ENCODE results near the gene ALDH9A1.

Gene ALDH9A1

GRCh38 chr1:165634154-165634921 is 64.0 kb downstream of the ALDH9A1 start:
- Histone ChIP-seq H3K27me3 (ENCODE audit: control insufficient read depth, low read length) (peaks cover 29% of the 10 kb centered on the region), H3K79me2 (ENCODE audit: control insufficient read depth, low read length) (no peaks in the 10 kb centered on the region), H3K9me3 (ENCODE audit: control insufficient read depth, insufficient read depth, low read length) (no peaks in the 10 kb centered on the region), H4K20me1 (ENCODE audit: control insufficient read depth, insufficient read depth, low read depth, low read length) (no peaks in the 10 kb centered on the region), H3K9me2 (replicated peaks; ENCODE audit: control insufficient read depth, low read length) (no peaks in the 10 kb centered on the region), H3K4me3 (ENCODE audit: low read length) (no peak overlapping the region), H3K27ac (ENCODE audit: low read depth, low read length) (no peak overlapping the region), H3K4me2 (ENCODE audit: low read length) (no peak overlapping the region), H3K4me1 (ENCODE audit: control insufficient read depth, low read length) (peaks cover 50% of the 10 kb centered on the region), H3K36me3 (ENCODE audit: control insufficient read depth, low read length) (no peaks in the 10 kb centered on the region), H3F3A (ENCODE audit: control insufficient read depth, insufficient read depth) (peaks cover 7% of the 10 kb centered on the region)
- TF ChIP-seq, protein P1, sequence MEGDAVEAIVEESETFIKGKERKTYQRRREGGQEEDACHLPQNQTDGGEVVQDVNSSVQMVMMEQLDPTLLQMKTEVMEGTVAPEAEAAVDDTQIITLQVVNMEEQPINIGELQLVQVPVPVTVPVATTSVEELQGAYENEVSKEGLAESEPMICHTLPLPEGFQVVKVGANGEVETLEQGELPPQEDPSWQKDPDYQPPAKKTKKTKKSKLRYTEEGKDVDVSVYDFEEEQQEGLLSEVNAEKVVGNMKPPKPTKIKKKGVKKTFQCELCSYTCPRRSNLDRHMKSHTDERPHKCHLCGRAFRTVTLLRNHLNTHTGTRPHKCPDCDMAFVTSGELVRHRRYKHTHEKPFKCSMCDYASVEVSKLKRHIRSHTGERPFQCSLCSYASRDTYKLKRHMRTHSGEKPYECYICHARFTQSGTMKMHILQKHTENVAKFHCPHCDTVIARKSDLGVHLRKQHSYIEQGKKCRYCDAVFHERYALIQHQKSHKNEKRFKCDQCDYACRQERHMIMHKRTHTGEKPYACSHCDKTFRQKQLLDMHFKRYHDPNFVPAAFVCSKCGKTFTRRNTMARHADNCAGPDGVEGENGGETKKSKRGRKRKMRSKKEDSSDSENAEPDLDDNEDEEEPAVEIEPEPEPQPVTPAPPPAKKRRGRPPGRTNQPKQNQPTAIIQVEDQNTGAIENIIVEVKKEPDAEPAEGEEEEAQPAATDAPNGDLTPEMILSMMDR (IDR thresholded peaks at IDR 0.05; ENCODE audit: low read depth, low read length, poor library complexity, severe bottlenecking): no peak
- no peak for TF ChIP-seq EZH2phosphoT487 (IDR thresholded peaks at IDR 0.05; ENCODE audit: borderline replicate concordance, low read length)

GRCh38 chr1:165633614-165634013 is 64.7 kb downstream of the ALDH9A1 start:
- Histone ChIP-seq H3F3A (ENCODE audit: control insufficient read depth, insufficient read depth) (peaks cover 12% of the 10 kb centered on the region), H3K36me3 (ENCODE audit: control insufficient read depth, low read length) (no peaks in the 10 kb centered on the region), H3K27me3 (ENCODE audit: control insufficient read depth, low read length) (peaks cover 29% of the 10 kb centered on the region), H3K27ac (ENCODE audit: low read depth, low read length) (no peak overlapping the region), H3K4me1 (ENCODE audit: control insufficient read depth, low read length) (peaks cover 50% of the 10 kb centered on the region), H3K4me2 (ENCODE audit: low read length) (no peak overlapping the region), H3K4me3 (ENCODE audit: low read length) (no peak overlapping the region), H4K20me1 (ENCODE audit: control insufficient read depth, insufficient read depth, low read depth, low read length) (no peaks in the 10 kb centered on the region), H3K9me3 (ENCODE audit: control insufficient read depth, insufficient read depth, low read length) (no peaks in the 10 kb centered on the region), H3K79me2 (ENCODE audit: control insufficient read depth, low read length) (no peaks in the 10 kb centered on the region), H3K9me2 (replicated peaks; ENCODE audit: control insufficient read depth, low read length) (no peaks in the 10 kb centered on the region)
- TF ChIP-seq EZH2phosphoT487 (IDR thresholded peaks at IDR 0.05; ENCODE audit: borderline replicate concordance, low read length): no peak
- TF ChIP-seq, protein P1 (IDR thresholded peaks at IDR 0.05; ENCODE audit: low read depth, low read length, poor library complexity, severe bottlenecking): no peak

DNA sequence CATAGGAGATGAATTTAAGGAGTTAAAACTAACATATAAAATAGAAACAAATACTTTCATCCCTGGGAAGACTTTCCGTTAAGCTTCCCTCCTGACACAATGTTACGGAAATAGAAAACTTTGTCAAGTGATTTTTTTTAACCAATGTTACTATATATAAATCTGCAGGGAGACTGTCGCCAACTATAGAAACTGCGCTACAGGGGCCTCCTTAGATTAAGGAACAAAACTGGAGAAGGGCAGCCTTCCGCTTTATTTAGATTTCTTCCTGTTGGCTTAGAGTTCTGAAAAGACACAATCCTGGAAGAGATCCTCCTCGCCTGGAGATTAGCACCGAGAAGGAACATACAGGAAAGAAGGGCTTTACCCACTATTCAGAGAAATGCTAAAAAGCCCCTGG is 65.9 kb downstream of the ALDH9A1 start:
- Histone ChIP-seq H4K20me1 (ENCODE audit: control insufficient read depth, insufficient read depth, low read depth, low read length) (no peaks in the 10 kb centered on the region), H3K4me3 (ENCODE audit: low read length) (no peak overlapping the region), H3K4me2 (ENCODE audit: low read length) (0 out of 2 replicates have a peak overlapping the region, but pooled peaks have one; percentile 92), H3K79me2 (ENCODE audit: control insufficient read depth, low read length) (no peaks in the 10 kb centered on the region), H3K27ac (ENCODE audit: low read depth, low read length) (no peak overlapping the region), H3K9me3 (ENCODE audit: control insufficient read depth, insufficient read depth, low read length) (no peaks in the 10 kb centered on the region), H3K9me2 (replicated peaks; ENCODE audit: control insufficient read depth, low read length) (no peaks in the 10 kb centered on the region), H3F3A (ENCODE audit: control insufficient read depth, insufficient read depth) (peaks cover 12% of the 10 kb centered on the region), H3K27me3 (ENCODE audit: control insufficient read depth, low read length) (peaks cover 29% of the 10 kb centered on the region), H3K4me1 (ENCODE audit: control insufficient read depth, low read length) (peaks cover 50% of the 10 kb centered on the region), H3K36me3 (ENCODE audit: control insufficient read depth, low read length) (no peaks in the 10 kb centered on the region)
- no peak for TF ChIP-seq EZH2phosphoT487 (IDR thresholded peaks at IDR 0.05; ENCODE audit: borderline replicate concordance, low read length)
- TF ChIP-seq, protein P1 (IDR thresholded peaks at IDR 0.05; ENCODE audit: low read depth, low read length, poor library complexity, severe bottlenecking): no peak

Data from DOHH2 (cell line).